Activated CD8-positive, alpha-beta memory T cell treated with anti-CD3 and anti-CD28 coated beads, Interleukin-2, amount 50 U/mL, for 24 hours (primary cell): ENCODE data around the gene EIF4G1.

Experiments
- DNase-seq: peaks from one replicate; pipeline ENCODE4 v3.0.0-alpha.2; 2020; ENCODE audit errors: extremely low read depth

Gene EIF4G1

DNA sequence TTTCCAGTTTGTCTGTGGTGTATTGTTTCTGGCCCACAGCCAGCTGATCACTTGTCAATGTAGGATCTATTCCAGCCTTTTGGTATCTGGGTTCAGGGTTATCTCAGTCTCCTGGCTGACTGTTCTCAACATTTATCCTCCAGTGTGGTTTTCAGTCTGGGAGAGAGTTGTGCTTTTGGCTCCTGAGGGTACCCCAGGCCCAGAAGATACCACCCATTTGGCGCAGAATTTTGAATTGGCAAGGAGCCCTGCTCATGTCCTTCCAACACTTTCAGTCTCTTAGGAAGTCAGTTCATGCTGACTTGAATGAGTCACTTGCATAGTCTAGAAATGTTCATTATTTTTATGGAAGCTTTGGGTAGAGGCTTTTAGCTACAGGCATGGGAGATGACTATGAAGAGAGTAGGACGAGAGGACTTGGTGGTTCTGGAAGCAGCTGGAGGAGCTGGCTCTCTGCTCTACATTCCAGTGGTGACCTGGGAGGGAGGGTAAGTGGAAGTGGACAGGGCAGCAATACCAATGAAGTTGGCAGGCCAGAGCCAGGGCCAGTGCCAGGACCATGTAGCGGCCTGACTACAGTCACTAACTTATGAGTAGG lies 54.3 kb downstream of the EIF4G1 start:
- no peak for DNase-seq

- DNase-seq = no peak
Measured at GRCh38 chr3:184371570-184372018, 57.2 kb downstream of the EIF4G1 start.

GRCh38 chr3:184372296-184372821 lies 58.0 kb downstream of the EIF4G1 start:
- no peak for DNase-seq

GRCh38 chr3:184372911-184373310 lies 58.5 kb downstream of the EIF4G1 start:
- DNase-seq = no peak

DNA sequence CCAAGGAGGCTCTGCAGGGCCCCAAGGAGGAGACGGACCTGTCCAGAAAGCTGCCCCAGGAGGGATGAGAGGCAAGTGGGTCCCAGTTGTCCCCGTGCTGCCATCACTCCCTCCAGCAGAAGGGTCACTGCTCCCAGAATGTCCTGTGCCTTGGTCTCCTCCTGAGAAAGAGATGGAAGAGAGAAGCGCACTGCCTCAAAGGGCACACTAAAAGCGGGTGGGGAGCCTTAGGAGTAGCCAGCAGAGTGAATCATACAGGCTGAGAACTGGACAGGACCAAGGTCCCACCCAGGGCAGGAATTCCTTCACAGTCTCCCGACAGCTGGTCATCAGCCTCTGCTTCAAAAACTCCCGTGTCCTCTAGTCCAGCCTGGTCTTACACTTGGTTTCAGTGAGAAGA lies 59.0 kb downstream of the EIF4G1 start:
- no peak for DNase-seq

DNA sequence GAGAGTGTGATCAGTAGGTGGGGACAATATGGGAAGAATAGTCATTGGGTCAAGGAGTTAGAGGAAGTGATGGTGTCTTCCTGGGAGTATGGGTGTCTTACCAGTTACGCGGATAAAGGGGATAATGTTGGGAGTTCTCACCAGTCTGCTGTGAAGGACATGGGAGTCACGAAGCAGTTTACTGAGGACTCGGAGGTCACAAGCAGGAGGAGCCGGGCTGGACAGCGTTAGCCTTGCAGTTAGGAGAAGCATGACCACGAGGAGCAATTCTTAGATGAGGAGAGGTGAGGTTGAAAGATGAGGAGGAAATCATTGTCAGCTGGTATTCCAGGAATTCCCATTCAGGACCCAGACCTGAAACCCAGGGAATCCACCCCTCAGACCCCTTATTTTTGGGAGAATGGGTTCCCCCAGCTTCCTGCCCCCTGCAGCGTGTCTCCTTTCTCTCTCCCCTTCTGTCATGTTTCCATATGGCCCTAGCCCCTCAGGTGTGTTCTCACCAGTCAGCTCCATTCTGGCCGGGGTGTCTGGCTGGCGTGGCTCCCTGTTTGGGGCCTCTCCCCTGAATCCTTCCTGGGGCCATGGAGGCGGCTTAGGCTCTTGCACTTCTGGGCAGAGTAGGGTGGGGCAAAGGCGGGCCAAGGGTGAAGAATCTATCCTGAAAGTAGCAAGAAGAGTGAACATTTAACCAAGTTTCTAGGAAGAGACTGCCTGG lies 61.5 kb downstream of the EIF4G1 start:
- DNase-seq = no peak

DNA sequence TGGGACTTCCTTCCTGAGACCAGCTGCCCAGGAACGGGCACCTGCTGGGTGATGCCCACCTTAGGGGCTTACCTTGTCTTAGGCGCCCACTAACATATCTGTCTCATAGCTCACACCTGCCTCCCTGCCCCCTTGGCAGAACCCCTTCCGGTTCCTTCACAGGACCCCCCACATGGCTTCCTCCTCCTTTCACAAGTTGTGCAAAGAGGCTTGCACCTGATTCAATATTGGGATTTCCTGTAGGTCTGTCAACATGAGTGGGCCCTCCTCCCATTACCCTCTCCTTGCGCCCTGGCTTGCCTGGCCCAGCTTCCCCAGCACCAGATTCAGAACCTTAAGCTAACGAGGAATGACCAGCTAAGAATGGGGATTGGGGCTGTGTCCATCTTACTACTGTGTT lies 63.0 kb downstream of the EIF4G1 start:
- DNase-seq = no peak

GRCh38 chr3:184377882-184378445 lies 63.6 kb downstream of the EIF4G1 start, which contains the start of gene THPO:
THPO (minus strand) TSS chr3:184378207; CDS start chr3:184376259, 1,948 bp downstream.
- no peak for DNase-seq

- no peak for DNase-seq
Measured at GRCh38 chr3:184378651-184379357, 64.4 kb downstream of the EIF4G1 start.

DNA sequence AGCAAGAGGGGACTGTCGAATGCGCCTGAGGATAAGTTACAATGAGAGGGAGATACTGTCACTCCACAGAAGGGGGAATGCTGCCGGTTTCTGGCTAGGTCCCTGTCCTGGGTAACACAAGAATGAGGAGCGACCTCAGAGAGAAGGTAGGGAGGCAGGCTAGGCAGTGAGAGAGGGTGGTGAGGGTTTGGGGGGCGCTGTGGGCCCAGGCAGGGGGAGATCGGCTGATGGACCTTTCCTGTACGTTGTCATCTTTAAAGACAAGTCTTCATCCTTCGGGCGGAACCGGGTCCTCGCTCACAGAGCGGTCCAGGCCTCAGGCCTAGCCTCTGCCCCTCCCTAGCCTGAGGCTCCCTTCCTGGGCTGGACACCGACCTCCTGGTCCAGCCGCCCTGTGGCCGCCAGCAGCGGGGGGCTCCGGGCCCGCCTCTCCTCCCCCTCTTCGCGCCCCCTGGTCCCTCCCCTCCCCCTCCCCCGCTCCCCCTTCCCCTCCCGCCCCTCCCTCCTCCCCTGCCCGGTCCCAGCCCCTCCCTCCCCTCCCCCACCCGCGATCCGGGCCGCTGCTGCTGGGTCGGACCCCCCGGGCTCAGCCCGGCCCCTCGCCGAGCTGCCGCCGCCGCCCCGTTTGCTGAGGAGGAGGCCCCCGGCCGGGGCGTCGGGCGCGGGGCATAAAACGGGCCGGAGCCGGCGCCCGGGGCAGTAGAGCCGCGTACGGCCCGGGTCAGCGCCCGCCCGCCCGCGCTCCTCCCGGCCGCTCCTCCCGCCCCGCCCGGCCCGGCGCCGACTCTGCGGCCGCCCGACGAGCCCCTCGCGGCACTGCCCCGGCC lies 65.2 kb downstream of the EIF4G1 start, which contains the start of gene CHRD:
Gene CHRD (plus strand): TSS at position 697 of the 827 bp plus-strand sequence. CDS start 265 bp downstream, outside the sequence.
- DNase-seq = no peak

DNA sequence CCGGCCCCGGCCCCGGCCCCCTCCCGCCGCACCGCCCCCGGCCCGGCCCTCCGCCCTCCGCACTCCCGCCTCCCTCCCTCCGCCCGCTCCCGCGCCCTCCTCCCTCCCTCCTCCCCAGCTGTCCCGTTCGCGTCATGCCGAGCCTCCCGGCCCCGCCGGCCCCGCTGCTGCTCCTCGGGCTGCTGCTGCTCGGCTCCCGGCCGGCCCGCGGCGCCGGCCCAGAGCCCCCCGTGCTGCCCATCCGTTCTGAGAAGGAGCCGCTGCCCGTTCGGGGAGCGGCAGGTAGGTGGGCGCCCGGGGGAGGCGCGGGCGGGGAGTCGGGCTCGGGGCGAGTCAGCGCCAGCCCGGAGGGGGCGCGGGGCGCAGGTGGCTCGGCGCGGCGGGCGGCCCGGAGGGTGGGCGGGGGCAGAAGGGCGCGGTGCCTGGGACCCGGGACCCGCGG lies 65.8 kb downstream of the EIF4G1 start:
- no peak for DNase-seq

DNA sequence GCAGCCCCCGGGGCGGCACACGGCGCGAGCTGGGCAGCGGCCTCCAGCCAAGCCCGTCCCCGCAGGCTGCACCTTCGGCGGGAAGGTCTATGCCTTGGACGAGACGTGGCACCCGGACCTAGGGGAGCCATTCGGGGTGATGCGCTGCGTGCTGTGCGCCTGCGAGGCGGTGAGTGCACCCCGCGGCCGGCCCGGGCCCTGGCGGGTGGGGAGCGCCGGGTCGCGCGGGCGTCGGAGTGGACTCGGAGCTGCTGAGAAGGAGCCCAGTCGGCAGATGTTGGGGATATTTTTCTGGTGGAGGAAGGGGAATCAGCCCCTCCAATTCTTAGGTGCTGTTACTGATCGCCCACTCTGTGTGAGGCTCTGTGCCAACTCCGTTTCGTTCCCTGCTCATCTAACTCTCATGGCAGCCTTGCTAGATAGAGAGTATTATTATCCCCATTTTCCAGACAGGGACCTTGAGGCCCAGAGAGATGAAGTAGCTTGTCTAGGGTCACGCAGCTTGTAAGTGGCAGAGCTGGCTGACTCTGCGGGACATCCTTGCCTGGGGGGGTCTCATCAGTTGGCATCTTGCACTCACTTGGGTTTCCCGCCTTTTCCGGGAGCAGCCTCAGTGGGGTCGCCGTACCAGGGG lies 66.3 kb downstream of the EIF4G1 start:
- DNase-seq = no peak

DNA sequence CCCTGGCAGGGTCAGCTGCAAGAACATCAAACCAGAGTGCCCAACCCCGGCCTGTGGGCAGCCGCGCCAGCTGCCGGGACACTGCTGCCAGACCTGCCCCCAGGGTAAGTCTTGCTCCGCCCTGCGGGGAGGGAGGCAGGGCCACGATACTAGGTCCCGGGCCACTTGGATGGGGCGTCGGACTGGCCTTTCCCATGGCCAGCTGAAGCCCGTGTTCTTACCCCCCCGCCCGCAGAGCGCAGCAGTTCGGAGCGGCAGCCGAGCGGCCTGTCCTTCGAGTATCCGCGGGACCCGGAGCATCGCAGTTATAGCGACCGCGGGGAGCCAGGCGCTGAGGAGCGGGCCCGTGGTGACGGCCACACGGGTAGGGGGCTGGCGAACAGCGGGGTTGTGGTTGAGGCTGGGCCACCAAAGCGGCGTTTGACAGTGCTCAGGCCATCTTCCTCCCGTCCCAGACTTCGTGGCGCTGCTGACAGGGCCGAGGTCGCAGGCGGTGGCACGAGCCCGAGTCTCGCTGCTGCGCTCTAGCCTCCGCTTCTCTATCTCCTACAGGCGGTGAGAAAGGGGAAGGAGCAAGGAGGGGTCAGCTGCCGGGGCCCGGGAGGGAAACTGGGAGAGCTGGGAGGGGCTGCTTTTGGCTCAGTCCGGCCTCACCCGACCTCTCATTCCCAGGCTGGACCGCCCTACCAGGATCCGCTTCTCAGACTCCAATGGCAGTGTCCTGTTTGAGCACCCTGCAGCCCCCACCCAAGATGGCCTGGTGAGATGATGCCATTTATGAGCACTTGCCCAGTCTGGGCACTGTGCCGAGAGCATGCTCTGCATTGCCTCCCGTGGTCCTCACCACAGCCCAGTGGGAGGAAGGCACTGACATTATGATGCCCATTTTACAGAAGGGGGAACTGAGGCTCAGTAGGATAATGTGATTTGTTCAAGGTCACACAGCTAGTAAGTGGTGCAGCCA lies 67.1 kb downstream of the EIF4G1 start:
- DNase-seq = no peak

- no peak for DNase-seq
Measured at GRCh38 chr3:184382326-184383032, 68.1 kb downstream of the EIF4G1 start.

DNA sequence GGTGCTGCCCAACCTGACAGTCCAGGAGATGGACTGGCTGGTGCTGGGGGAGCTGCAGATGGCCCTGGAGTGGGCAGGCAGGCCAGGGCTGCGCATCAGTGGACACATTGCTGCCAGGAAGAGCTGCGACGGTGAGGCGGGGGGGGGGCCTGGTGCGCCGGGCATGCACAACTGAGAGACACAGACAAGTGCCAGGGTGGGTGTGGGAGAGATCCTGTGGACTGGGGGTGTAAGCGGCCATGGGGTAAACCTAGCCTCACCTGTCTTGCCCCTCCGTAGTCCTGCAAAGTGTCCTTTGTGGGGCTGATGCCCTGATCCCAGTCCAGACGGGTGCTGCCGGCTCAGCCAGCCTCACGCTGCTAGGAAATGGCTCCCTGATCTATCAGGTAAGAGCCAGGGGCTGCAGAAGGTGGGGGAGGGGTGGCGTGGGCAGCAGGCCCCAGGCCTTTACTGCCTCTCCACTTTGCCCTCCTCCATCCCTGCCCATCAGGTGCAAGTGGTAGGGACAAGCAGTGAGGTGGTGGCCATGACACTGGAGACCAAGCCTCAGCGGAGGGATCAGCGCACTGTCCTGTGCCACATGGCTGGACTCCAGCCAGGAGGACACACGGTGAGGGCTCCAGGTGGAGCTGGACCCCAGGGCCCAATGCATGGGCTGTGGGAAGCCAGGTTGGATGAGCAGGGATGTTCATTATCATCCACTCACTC lies 68.8 kb downstream of the EIF4G1 start:
- no peak for DNase-seq

- DNase-seq = no peak
Measured at GRCh38 chr3:184384342-184384741, 69.9 kb downstream of the EIF4G1 start.
